ENCODE measurements around the gene TBC1D3B.
"Not testable (repeated sequence)": the region's sequence is repeated elsewhere in the genome, so short reads cannot be mapped to it uniquely, and the experiment has no call there.

GRCh38 chr17:36210439-36211211, 34.2 kb upstream of the TBC1D3B start, which contains the start of gene CCL4L2:
- not testable (repeated sequence) for TF ChIP-seq CTCF (IDR thresholded peaks at IDR 0.05 in 2 of 3, conservative IDR thresholded peaks at IDR 0.05 in 1 of 3; ENCODE audit: borderline replicate concordance in 1 of 3, insufficient read depth in 1 of 3, low read depth in 2 of 3, low read length in 2 of 3); ATF3 (IDR thresholded peaks at IDR 0.05); POLR2A (IDR thresholded peaks at IDR 0.05; ENCODE audit: borderline replicate concordance, extremely low read depth, insufficient read depth, insufficient read length); JUND (IDR thresholded peaks at IDR 0.05); EZH2phosphoT487 (IDR thresholded peaks at IDR 0.05; ENCODE audit: borderline replicate concordance); EGR1 (IDR thresholded peaks at IDR 0.05; ENCODE audit: low read depth)
